NCI-H526 treated with DMSO at 0.1 percent for 48 hours (cell line): Measurements from ENCODE around the gene NEUROD2.

Experiments used
- DNase-seq: peaks from one replicate; lab custom pipeline; 2025; lab: John Stamatoyannopoulos, UW

Gene NEUROD2

GRCh38 chr17:39607851-39608130 is at the start of gene NEUROD2:
TSS of gene NEUROD2 (minus strand) at chr17:39607920. CDS start at chr17:39606599, 1,321 bp downstream.
- DNase-seq, result no peak

- DNase-seq, result no peak
Observed at GRCh38 chr17:39655105-39655504, 47.4 kb upstream of the NEUROD2 start.

GRCh38 chr17:39653662-39654331 is 46.1 kb upstream of the NEUROD2 start:
- DNase-seq, result no peak

GRCh38 chr17:39653316-39653661 is 45.6 kb upstream of the NEUROD2 start:
- no peak for DNase-seq

GRCh38 chr17:39652587-39653315 is 45.0 kb upstream of the NEUROD2 start:
- DNase-seq, result no peak

GRCh38 chr17:39651923-39652586 is 44.3 kb upstream of the NEUROD2 start:
- no peak for DNase-seq

- no peak for DNase-seq
Observed at GRCh38 chr17:39650121-39650579, 42.4 kb upstream of the NEUROD2 start.

GRCh38 chr17:39648616-39649366 is 41.1 kb upstream of the NEUROD2 start:
- DNase-seq, result no peak

GRCh38 chr17:39647256-39647655 is 39.5 kb upstream of the NEUROD2 start:
- no peak for DNase-seq

- DNase-seq, result no peak
Observed at GRCh38 chr17:39643271-39643670, 35.6 kb upstream of the NEUROD2 start.

GRCh38 chr17:39642291-39643074 is 34.8 kb upstream of the NEUROD2 start:
- no peak for DNase-seq

GRCh38 chr17:39641883-39642282 is 34.2 kb upstream of the NEUROD2 start:
- DNase-seq, result no peak

GRCh38 chr17:39641097-39641496 is 33.4 kb upstream of the NEUROD2 start:
- DNase-seq, result no peak

- DNase-seq, result no peak
Observed at GRCh38 chr17:39640591-39641031, 32.9 kb upstream of the NEUROD2 start.

GRCh38 chr17:39639566-39640458 is 32.1 kb upstream of the NEUROD2 start:
- no peak for DNase-seq

GRCh38 chr17:39639043-39639442 is 31.3 kb upstream of the NEUROD2 start:
- no peak for DNase-seq

- no peak for DNase-seq
Observed at GRCh38 chr17:39638317-39638716, 30.6 kb upstream of the NEUROD2 start.

GRCh38 chr17:39636927-39637736 is 29.4 kb upstream of the NEUROD2 start, which contains the start of gene STARD3:
TSS of gene STARD3 (plus strand) at chr17:39637144. CDS start at chr17:39653532, 16,388 bp downstream.
- peak; percentile 64 for DNase-seq

GRCh38 chr17:39636587-39636926 is 28.8 kb upstream of the NEUROD2 start:
- no peak for DNase-seq
